Chondrocyte (in vitro differentiated cells): ENCODE measurements around the gene NOX3. TPM values are rescaled to one million over a fixed set of nuclear protein-coding genes. Genes with fewer than 3 reads are reported as not detected.

ENCODE experiments used
- DNase-seq: peaks from one replicate; pipeline ENCODE4 v3.0.0; 2021; ENCODE audit warnings: mixed read lengths, low spot score
- H3K27ac Mint-ChIP-seq: one replicate; pipeline ENCODE4 v1.8.0; 2021; ENCODE audit warnings: mild to moderate bottlenecking, moderate library complexity, mixed read lengths; ENCODE audit not compliant: unreplicated experiment
- H3K27me3 Mint-ChIP-seq: 2 replicates; pipeline ENCODE4 v1.8.0; 2021; ENCODE audit warnings: low read depth, mixed read lengths
- H3K36me3 Mint-ChIP-seq: 2 replicates; pipeline ENCODE4 v1.8.0; 2021; ENCODE audit warnings: low read depth, mixed read lengths
- H3K4me1 Mint-ChIP-seq: 2 replicates; pipeline ENCODE4 v1.8.0; 2021; ENCODE audit warnings: low read depth, mild to moderate bottlenecking, mixed read lengths
- H3K4me3 Mint-ChIP-seq: one replicate; pipeline ENCODE4 v1.8.0; 2021; ENCODE audit warnings: mild to moderate bottlenecking, moderate library complexity, mixed read lengths; ENCODE audit not compliant: unreplicated experiment
- H3K9me3 Mint-ChIP-seq: 2 replicates; pipeline ENCODE4 v1.8.0; 2021; ENCODE audit warnings: low read depth, mixed read lengths
- CTCF ChIP-seq: fragments of 200-600 bp; sonication (generic); IDR thresholded peaks from 2 replicates; pipeline ENCODE4 v1.5.0; 2021; ENCODE audit warnings: antibody characterized with exemption, mild to moderate bottlenecking, moderate library complexity
- total RNA-seq: library from RNA; stranded (reverse); gene quantifications from 3 replicates; pipeline ENCODE4 v1.2.1, GENCODE V29; 2021

The NOX3 gene
- total RNA-seq, 1 donor from 2014 or later: not detected

- no peaks in the 10 kb centered on the region for H3K27me3 Mint-ChIP-seq
- no peaks in the 10 kb centered on the region for H3K36me3 Mint-ChIP-seq
- peaks cover 5% of the 10 kb centered on the region for H3K4me1 Mint-ChIP-seq
- peaks cover 12% of the 10 kb centered on the region for H3K9me3 Mint-ChIP-seq
- H3K27ac Mint-ChIP-seq: no peak overlapping the region
- no peak for DNase-seq
- H3K4me3 Mint-ChIP-seq: no peak overlapping the region
- TF ChIP-seq CTCF: no peak
These were observed 71.7 kb downstream of the NOX3 start for GRCh38 chr6:155383913-155384312.

GRCh38 chr6:155382338-155382685, 73.3 kb downstream of the NOX3 start:
- TF ChIP-seq CTCF: no peak
- H3K4me1 Mint-ChIP-seq: peaks cover 11% of the 10 kb centered on the region
- DNase-seq: no peak
- no peak overlapping the region for H3K4me3 Mint-ChIP-seq
- no peak overlapping the region for H3K27ac Mint-ChIP-seq
- H3K9me3 Mint-ChIP-seq: peaks cover 5% of the 10 kb centered on the region
- no peaks in the 10 kb centered on the region for H3K27me3 Mint-ChIP-seq
- no peaks in the 10 kb centered on the region for H3K36me3 Mint-ChIP-seq

GRCh38 chr6:155381673-155382337, 73.8 kb downstream of the NOX3 start:
- no peak for TF ChIP-seq CTCF
- Mint-ChIP-seq H3K4me1 (peaks cover 16% of the 10 kb centered on the region), H3K36me3 (no peaks in the 10 kb centered on the region), H3K4me3 (no peak overlapping the region), H3K27ac (no peak overlapping the region), H3K9me3 (no peaks in the 10 kb centered on the region), H3K27me3 (no peaks in the 10 kb centered on the region)
- no peak for DNase-seq

- Mint-ChIP-seq H3K27me3 (no peaks in the 10 kb centered on the region), H3K27ac (no peak overlapping the region), H3K9me3 (no peaks in the 10 kb centered on the region), H3K36me3 (no peaks in the 10 kb centered on the region), H3K4me3 (no peak overlapping the region), H3K4me1 (peaks cover 21% of the 10 kb centered on the region)
- no peak for TF ChIP-seq CTCF
- no peak for DNase-seq
These were observed 74.8 kb downstream of the NOX3 start for GRCh38 chr6:155380666-155381332.

GRCh38 chr6:155378724-155379123, 76.9 kb downstream of the NOX3 start:
- Mint-ChIP-seq H3K4me3 (no peak overlapping the region), H3K27ac (no peak overlapping the region), H3K4me1 (peaks cover 21% of the 10 kb centered on the region), H3K36me3 (no peaks in the 10 kb centered on the region), H3K9me3 (no peaks in the 10 kb centered on the region), H3K27me3 (no peaks in the 10 kb centered on the region)
- DNase-seq: no peak
- TF ChIP-seq CTCF: no peak
